Thyroid gland (tissue), 4 donors: Measurements from ENCODE around the gene ARSA.

Experiments
- POLR2A ChIP-seq, 2 donors: fragments of 450-650 bp; IDR thresholded peaks; one replicate each; pipeline ENCODE4 v1.6.1; 2017; ENCODE audit warnings: antibody characterized with exemption in 2 of 2, mild to moderate bottlenecking in 2 of 2, moderate library complexity in 1 of 2
- TF ChIP-seq, protein P1 (sequence below), 6 experiments: fragments of 200-600 bp in 3 of 6; fragments of 450-650 bp in 3 of 6; sonication (generic) in 3 of 6; IDR thresholded peaks; one replicate each; pipeline ENCODE4 v1.5.1; 2016 to 2019; ENCODE audit warnings: antibody characterized with exemption in 6 of 6, mild to moderate bottlenecking in 2 of 6, inconsistent platforms in 1 of 6, moderate library complexity in 1 of 6

- TF ChIP-seq, protein P1, sequence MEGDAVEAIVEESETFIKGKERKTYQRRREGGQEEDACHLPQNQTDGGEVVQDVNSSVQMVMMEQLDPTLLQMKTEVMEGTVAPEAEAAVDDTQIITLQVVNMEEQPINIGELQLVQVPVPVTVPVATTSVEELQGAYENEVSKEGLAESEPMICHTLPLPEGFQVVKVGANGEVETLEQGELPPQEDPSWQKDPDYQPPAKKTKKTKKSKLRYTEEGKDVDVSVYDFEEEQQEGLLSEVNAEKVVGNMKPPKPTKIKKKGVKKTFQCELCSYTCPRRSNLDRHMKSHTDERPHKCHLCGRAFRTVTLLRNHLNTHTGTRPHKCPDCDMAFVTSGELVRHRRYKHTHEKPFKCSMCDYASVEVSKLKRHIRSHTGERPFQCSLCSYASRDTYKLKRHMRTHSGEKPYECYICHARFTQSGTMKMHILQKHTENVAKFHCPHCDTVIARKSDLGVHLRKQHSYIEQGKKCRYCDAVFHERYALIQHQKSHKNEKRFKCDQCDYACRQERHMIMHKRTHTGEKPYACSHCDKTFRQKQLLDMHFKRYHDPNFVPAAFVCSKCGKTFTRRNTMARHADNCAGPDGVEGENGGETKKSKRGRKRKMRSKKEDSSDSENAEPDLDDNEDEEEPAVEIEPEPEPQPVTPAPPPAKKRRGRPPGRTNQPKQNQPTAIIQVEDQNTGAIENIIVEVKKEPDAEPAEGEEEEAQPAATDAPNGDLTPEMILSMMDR (IDR thresholded peaks at IDR 0.05): no peak
- TF ChIP-seq POLR2A (IDR thresholded peaks at IDR 0.05): no peak
Observed at GRCh38 chr22:50585781-50586180, 42.2 kb downstream of the ARSA start.
